ENCODE results near the gene MAST4. TPM values are rescaled to one million over a fixed set of nuclear protein-coding genes. Genes with fewer than 3 reads are reported as not detected.

The MAST4 gene
- total RNA-seq, 1 experiment from 2014 or later: 10.9 TPM

DNA sequence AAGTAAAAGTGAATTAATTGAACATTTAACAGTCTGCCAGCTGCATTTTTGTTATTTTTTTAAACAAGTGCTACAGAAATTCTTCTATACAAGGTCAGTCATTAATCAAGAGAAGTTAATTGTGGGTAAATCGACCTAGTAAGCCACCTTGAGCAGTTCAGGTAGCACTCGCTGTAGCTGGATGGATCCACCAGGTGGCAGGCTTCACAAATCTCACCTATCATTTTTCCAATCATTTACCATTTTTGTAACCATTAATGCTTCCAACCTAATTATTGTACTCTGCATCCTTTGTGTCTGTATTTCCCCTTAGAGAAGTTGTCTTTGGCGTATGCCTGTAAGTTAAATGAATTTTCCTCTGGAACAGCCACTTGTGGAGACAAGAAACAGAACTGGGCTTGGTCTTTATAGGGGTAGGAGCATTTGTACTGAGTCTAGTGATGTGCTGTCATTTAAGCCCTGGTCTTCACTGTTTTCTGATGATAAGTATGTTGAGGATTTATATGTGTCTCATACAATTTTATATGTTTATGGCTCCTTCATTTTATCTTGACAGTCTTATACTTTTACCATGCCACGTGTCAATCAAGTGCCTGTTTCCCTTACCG, 560.9 kb downstream of the MAST4 start:
- Mint-ChIP-seq H3K9me3 (ENCODE audit: low read depth, unreplicated experiment) (no peaks in the 10 kb centered on the region), H3K27me3 (ENCODE audit: unreplicated experiment) (no peaks in the 10 kb centered on the region), H3K36me3 (ENCODE audit: insufficient read depth, unreplicated experiment) (no peaks in the 10 kb centered on the region), H3K4me3 (ENCODE audit: low read depth, unreplicated experiment) (no peak overlapping the region), H3K4me1 (ENCODE audit: low read depth, unreplicated experiment) (peaks cover 33% of the 10 kb centered on the region), H3K27ac (ENCODE audit: unreplicated experiment) (peak overlapping the region; percentile 47)
- DNase-seq: peak; percentile 64
- BruUV-seq (replicated peaks): no TSS peak
- TF ChIP-seq, protein P1, sequence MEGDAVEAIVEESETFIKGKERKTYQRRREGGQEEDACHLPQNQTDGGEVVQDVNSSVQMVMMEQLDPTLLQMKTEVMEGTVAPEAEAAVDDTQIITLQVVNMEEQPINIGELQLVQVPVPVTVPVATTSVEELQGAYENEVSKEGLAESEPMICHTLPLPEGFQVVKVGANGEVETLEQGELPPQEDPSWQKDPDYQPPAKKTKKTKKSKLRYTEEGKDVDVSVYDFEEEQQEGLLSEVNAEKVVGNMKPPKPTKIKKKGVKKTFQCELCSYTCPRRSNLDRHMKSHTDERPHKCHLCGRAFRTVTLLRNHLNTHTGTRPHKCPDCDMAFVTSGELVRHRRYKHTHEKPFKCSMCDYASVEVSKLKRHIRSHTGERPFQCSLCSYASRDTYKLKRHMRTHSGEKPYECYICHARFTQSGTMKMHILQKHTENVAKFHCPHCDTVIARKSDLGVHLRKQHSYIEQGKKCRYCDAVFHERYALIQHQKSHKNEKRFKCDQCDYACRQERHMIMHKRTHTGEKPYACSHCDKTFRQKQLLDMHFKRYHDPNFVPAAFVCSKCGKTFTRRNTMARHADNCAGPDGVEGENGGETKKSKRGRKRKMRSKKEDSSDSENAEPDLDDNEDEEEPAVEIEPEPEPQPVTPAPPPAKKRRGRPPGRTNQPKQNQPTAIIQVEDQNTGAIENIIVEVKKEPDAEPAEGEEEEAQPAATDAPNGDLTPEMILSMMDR (IDR thresholded peaks at IDR 0.05; ENCODE audit: unreplicated experiment): peak; percentile 46
- CTCF ChIA-PET: interaction anchor here (0.7 to 1.9 kb wide), 5 partner anchors 9 to 55 kb away, joined by 3 to 7 read pairs (median 3); no protein-coding TSS in a partner anchor
- intact Hi-C loops (cut with micrococcal nuclease; ENCODE audit: unreplicated experiment): loop anchor here (1.0 kb wide), 1 partner anchor 52 kb away; no protein-coding TSS in a partner anchor

DNA sequence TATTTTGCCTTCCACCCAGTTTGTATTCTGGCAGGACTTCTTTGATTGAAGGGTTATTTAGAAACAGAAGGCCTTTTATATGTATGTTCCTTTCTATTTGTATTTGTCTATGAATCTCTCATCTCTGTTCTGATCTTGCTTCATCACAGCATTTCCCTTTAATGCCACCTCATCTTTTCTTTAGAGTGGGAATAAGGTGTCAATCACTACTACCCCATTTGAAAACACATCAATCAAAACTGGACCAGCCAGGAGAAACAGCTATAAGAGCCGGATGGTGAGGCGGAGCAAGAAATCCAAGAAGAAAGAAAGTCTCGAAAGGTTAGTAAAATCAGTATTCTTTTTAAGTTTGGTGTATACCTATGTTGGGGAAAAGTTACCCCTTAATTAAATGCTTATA, 564.1 kb downstream of the MAST4 start:
- no TSS peak for BruUV-seq (replicated peaks)
- Mint-ChIP-seq H3K27ac (ENCODE audit: unreplicated experiment) (no peak overlapping the region), H3K4me1 (ENCODE audit: low read depth, unreplicated experiment) (peaks cover 33% of the 10 kb centered on the region), H3K27me3 (ENCODE audit: unreplicated experiment) (no peaks in the 10 kb centered on the region), H3K4me3 (ENCODE audit: low read depth, unreplicated experiment) (no peak overlapping the region), H3K9me3 (ENCODE audit: low read depth, unreplicated experiment) (no peaks in the 10 kb centered on the region), H3K36me3 (ENCODE audit: insufficient read depth, unreplicated experiment) (no peaks in the 10 kb centered on the region)
- TF ChIP-seq, protein P1 (IDR thresholded peaks at IDR 0.05; ENCODE audit: unreplicated experiment): no peak
- CTCF ChIA-PET: interaction anchor here (1.5 kb wide), 1 partner anchor 48 kb away, joined by 4 read pairs; no protein-coding TSS in a partner anchor
- intact Hi-C loops (cut with micrococcal nuclease; ENCODE audit: unreplicated experiment): loop anchor here (10.0 kb wide), 1 partner anchor 1115 kb away; no protein-coding TSS in a partner anchor
- no peak for DNase-seq

DNA sequence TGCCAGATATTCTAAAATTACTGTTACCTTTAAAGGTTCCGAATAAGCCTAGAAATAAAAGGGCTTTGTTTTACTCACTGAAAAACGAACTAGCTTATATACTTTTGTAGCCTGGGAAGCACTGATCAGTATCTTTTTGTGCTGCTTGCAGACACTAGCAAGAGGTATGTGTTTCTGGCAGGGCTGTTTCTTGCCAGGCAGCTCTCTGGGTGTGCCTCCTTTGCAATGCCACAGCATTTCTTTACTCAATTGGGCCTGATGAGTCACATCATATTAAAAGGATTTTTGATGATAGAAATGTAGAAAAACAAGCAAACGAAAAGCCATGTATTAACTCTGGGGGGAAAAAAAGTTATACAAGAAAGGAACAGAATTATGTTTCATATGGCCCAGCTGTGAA, 564.8 kb downstream of the MAST4 start:
- peak overlapping the region; percentile 51 for H3K4me3 Mint-ChIP-seq (ENCODE audit: low read depth, unreplicated experiment)
- H3K27ac Mint-ChIP-seq (ENCODE audit: unreplicated experiment): peak overlapping the region; percentile 74
- TF ChIP-seq, protein P1 (IDR thresholded peaks at IDR 0.05; ENCODE audit: unreplicated experiment): no peak
- H3K36me3 Mint-ChIP-seq (ENCODE audit: insufficient read depth, unreplicated experiment): no peaks in the 10 kb centered on the region
- no TSS peak for BruUV-seq (replicated peaks)
- intact Hi-C loops (cut with micrococcal nuclease; ENCODE audit: unreplicated experiment): loop anchor here (1.0 to 10.0 kb wide), 2 partner anchors 48 to 1114 kb away; no protein-coding TSS in a partner anchor
- no peaks in the 10 kb centered on the region for H3K9me3 Mint-ChIP-seq (ENCODE audit: low read depth, unreplicated experiment)
- H3K27me3 Mint-ChIP-seq (ENCODE audit: unreplicated experiment): no peaks in the 10 kb centered on the region
- CTCF ChIA-PET: interaction anchor here (1.5 kb wide), 1 partner anchor 48 kb away, joined by 4 read pairs; no protein-coding TSS in a partner anchor
- H3K4me1 Mint-ChIP-seq (ENCODE audit: low read depth, unreplicated experiment): peaks cover 33% of the 10 kb centered on the region
- peak; percentile 50 for DNase-seq

DNA sequence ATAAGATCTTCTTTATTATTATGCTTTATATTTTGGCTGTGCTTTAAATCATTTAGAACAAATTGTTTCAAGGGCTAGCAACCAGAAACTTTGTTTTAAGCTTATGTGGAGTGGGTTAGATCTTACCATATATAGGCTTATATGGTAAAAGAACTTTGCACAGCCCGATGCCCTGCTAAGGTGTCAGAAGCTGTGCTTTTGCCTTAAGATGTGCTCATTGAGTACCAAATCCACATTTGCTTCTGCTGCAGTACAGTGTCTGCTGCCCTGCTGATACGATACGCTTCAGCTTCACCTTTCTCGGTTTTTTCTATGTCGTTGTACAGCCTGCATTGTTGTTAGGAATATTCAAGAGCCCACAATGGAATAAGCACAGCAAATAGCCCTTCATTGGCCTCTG, 565.6 kb downstream of the MAST4 start:
- no TSS peak for BruUV-seq (replicated peaks)
- H3K9me3 Mint-ChIP-seq (ENCODE audit: low read depth, unreplicated experiment): no peaks in the 10 kb centered on the region
- peaks cover 35% of the 10 kb centered on the region for H3K4me1 Mint-ChIP-seq (ENCODE audit: low read depth, unreplicated experiment)
- CTCF ChIA-PET: interaction anchor here (1.5 kb wide), 1 partner anchor 47 kb away, joined by 4 read pairs; no protein-coding TSS in a partner anchor
- peak overlapping the region; percentile 74 for H3K27ac Mint-ChIP-seq (ENCODE audit: unreplicated experiment)
- TF ChIP-seq, protein P1 (IDR thresholded peaks at IDR 0.05; ENCODE audit: unreplicated experiment): no peak
- intact Hi-C loops (cut with micrococcal nuclease; ENCODE audit: unreplicated experiment): loop anchor here (1.0 to 10.0 kb wide), 2 partner anchors 48 to 1113 kb away; no protein-coding TSS in a partner anchor
- no peaks in the 10 kb centered on the region for H3K27me3 Mint-ChIP-seq (ENCODE audit: unreplicated experiment)
- no peak for DNase-seq
- H3K4me3 Mint-ChIP-seq (ENCODE audit: low read depth, unreplicated experiment): no peak overlapping the region
- no peaks in the 10 kb centered on the region for H3K36me3 Mint-ChIP-seq (ENCODE audit: insufficient read depth, unreplicated experiment)
